Progenitor cell of endocrine pancreas (in vitro differentiated cells): ENCODE measurements around the gene ACTN1. TPM values are rescaled to one million over a fixed set of nuclear protein-coding genes. Genes with fewer than 3 reads are reported as not detected.

Experiments used
- DNase-seq: peaks from one replicate; pipeline ENCODE4 v3.0.0; 2021; ENCODE audit warnings: low spot score; ENCODE audit not compliant: unreplicated experiment
- H3K27ac Mint-ChIP-seq: 2 replicates; pipeline ENCODE4 v1.8.0; 2021; ENCODE audit warnings: mild to moderate bottlenecking, moderate library complexity, mixed read lengths
- H3K27me3 Mint-ChIP-seq: 2 replicates; pipeline ENCODE4 v1.8.0; 2021; ENCODE audit warnings: mixed read lengths
- H3K36me3 Mint-ChIP-seq: 2 replicates; pipeline ENCODE4 v1.8.0; 2022; ENCODE audit warnings: mixed read lengths; ENCODE audit not compliant: insufficient read depth
- H3K4me1 Mint-ChIP-seq: 2 replicates; pipeline ENCODE4 v1.8.0; 2021; ENCODE audit warnings: low read depth, mixed read lengths
- H3K4me3 Mint-ChIP-seq: 2 replicates; pipeline ENCODE4 v1.8.0; 2021; ENCODE audit warnings: low read depth, mild to moderate bottlenecking, moderate library complexity, mixed read lengths
- H3K9me3 Mint-ChIP-seq: 2 replicates; pipeline ENCODE4 v1.8.0; 2021; ENCODE audit warnings: low read depth, mixed read lengths
- total RNA-seq: library from RNA; stranded (reverse); gene quantifications from 2 replicates; pipeline ENCODE4 v1.2.1, GENCODE V29; 2021
- TF ChIP-seq, protein P1 (sequence below): fragments of 200-600 bp; sonication (generic); IDR thresholded peaks from one replicate; pipeline ENCODE4 v1.5.0; 2021; ENCODE audit warnings: antibody characterized with exemption, mild to moderate bottlenecking; ENCODE audit not compliant: unreplicated experiment

Gene ACTN1
- total RNA-seq, 1 donor from 2014 or later, result 92.6 TPM

DNA sequence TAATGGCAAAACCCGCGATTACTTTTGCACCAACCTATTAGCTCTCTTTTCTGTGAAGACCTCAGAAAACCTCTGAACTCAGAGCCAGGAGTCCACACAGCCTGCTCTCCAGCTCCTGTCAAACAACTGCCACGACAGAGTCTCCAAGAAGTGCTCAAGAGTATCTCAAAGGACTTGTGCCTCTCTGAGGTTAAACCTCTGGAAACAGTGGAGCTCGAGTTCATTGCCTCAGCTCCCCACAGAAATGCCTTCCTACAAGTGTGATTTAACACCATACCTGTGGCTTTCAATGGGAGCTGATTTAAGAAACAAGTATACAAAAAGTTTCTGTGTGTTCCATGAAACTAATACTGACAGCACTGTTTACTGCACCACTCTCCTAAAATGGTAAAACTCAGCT lies 20.1 kb downstream of the ACTN1 start:
- no peak overlapping the region for H3K27ac Mint-ChIP-seq

DNA sequence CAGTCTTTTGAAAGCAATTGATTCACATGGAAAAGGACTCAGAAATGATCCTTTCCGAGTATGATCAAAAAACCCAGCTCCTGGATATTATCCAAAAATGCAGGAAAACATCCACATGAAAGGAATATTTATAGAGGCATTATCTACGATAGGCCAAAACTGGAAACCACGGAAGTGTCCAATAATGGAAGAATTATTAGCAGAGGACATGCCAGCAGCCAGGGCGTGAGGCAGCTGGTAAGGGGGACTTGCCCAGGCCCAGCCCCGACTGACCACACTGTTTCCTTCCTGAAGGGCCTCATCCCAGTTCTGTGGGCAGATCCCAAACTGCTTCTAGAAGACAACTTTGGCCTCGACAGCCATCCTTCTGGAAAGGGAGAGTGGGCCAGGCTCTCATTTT lies 20.5 kb downstream of the ACTN1 start:
- TF ChIP-seq, protein P1, sequence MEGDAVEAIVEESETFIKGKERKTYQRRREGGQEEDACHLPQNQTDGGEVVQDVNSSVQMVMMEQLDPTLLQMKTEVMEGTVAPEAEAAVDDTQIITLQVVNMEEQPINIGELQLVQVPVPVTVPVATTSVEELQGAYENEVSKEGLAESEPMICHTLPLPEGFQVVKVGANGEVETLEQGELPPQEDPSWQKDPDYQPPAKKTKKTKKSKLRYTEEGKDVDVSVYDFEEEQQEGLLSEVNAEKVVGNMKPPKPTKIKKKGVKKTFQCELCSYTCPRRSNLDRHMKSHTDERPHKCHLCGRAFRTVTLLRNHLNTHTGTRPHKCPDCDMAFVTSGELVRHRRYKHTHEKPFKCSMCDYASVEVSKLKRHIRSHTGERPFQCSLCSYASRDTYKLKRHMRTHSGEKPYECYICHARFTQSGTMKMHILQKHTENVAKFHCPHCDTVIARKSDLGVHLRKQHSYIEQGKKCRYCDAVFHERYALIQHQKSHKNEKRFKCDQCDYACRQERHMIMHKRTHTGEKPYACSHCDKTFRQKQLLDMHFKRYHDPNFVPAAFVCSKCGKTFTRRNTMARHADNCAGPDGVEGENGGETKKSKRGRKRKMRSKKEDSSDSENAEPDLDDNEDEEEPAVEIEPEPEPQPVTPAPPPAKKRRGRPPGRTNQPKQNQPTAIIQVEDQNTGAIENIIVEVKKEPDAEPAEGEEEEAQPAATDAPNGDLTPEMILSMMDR, result no peak
- H3K27ac Mint-ChIP-seq, result no peak overlapping the region
- DNase-seq, result no peak
- H3K27me3 Mint-ChIP-seq, result no peaks in the 10 kb centered on the region
- no peaks in the 10 kb centered on the region for H3K9me3 Mint-ChIP-seq
- peaks cover 14% of the 10 kb centered on the region for H3K4me1 Mint-ChIP-seq
- H3K36me3 Mint-ChIP-seq, result no peaks in the 10 kb centered on the region
- H3K4me3 Mint-ChIP-seq, result no peak overlapping the region

More for the DNA sequence above, 20.1 kb downstream of the ACTN1 start:
- no peaks in the 10 kb centered on the region for H3K9me3 Mint-ChIP-seq
- no peaks in the 10 kb centered on the region for H3K36me3 Mint-ChIP-seq
- TF ChIP-seq, protein P1, result no peak
- H3K4me3 Mint-ChIP-seq, result no peak overlapping the region
- DNase-seq, result no peak
- H3K27me3 Mint-ChIP-seq, result no peaks in the 10 kb centered on the region
- peaks cover 15% of the 10 kb centered on the region for H3K4me1 Mint-ChIP-seq

GRCh38 chr14:68957775-68958174 lies 21.3 kb downstream of the ACTN1 start:
- no peak overlapping the region for H3K27ac Mint-ChIP-seq
- DNase-seq, result no peak
- TF ChIP-seq, protein P1, result no peak
- H3K36me3 Mint-ChIP-seq, result no peaks in the 10 kb centered on the region
- no peaks in the 10 kb centered on the region for H3K9me3 Mint-ChIP-seq
- no peaks in the 10 kb centered on the region for H3K27me3 Mint-ChIP-seq
- no peak overlapping the region for H3K4me3 Mint-ChIP-seq
- H3K4me1 Mint-ChIP-seq, result peaks cover 14% of the 10 kb centered on the region

DNA sequence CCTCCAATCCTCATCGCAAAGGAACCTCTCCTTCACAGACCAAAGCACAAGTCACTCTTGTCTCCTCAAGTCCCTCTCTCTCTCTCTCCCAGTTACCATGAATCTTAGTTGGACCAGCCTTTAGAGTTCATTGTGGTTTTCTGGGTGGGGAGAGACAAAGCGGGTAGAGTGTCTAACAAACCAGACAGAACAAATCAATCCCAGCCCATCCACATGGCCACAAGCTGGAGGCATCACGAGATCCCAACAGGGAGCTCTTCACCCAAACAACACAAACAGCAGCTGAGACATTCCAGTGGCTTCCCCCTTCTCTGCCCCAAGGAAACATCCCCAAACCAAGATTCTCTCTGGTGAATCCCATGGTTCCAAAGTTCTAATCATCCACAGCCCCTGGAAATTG lies 22.4 kb downstream of the ACTN1 start:
- Mint-ChIP-seq H3K4me1 (peaks cover 10% of the 10 kb centered on the region), H3K36me3 (no peaks in the 10 kb centered on the region), H3K27ac (no peak overlapping the region), H3K9me3 (no peaks in the 10 kb centered on the region), H3K27me3 (no peaks in the 10 kb centered on the region), H3K4me3 (no peak overlapping the region)
- no peak for DNase-seq
- TF ChIP-seq, protein P1, result no peak

GRCh38 chr14:68955851-68956179 lies 23.3 kb downstream of the ACTN1 start:
- H3K4me1 Mint-ChIP-seq, result peaks cover 10% of the 10 kb centered on the region
- peak overlapping the region; percentile 33 for H3K27ac Mint-ChIP-seq

More at GRCh38 chr14:68955851-68956179, 23.3 kb downstream of the ACTN1 start:
- no peak for DNase-seq
- Mint-ChIP-seq H3K9me3 (no peaks in the 10 kb centered on the region), H3K27me3 (no peaks in the 10 kb centered on the region), H3K36me3 (no peaks in the 10 kb centered on the region), H3K4me3 (no peak overlapping the region)
- TF ChIP-seq, protein P1, result no peak
